Measurements from ENCODE around the gene COPB2. TPM values are rescaled to one million over a fixed set of nuclear protein-coding genes. Genes with fewer than 3 reads are reported as not detected.

The COPB2 gene
- total and polyA plus RNA-seq, 2 donors (not counting 1 experiment from before 2014, with no cell fraction given), result 15.9 to 75.4 TPM

DNA sequence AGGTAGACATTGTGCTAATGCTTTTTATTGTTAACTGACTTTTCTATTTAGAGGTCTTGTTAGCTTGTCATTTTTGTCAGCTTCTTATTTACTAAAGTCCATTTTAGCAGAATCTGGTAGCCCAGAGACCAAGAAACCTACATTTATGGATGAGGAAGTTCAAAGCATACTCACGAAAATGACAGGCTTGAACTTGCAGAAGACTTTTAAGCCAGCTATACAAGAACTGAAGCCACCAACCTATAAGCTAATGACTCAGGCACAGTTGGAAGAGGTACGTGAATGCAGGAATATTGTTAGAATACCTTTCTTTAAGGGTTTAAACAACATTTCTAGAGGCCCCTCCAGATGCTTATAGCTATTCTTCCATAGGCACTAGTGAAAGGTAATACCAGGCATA is 42.7 kb downstream of the COPB2 start:
- ATAC-seq (ENCODE audit: low read depth), result no peak
- intact Hi-C loops (cut with micrococcal nuclease), result loop anchor here (10.0 kb wide), 1 partner anchor 742 kb away; the partner anchor contains the start of gene FAIM
- peaks cover 10 to 14% of the 10 kb centered on the region in 2 donors for H3K4me1 ChIP-seq (ENCODE audit: control insufficient read depth in 2 of 2, insufficient read depth in 2 of 2, low read length in 2 of 2)
- peaks cover 18 to 31% of the 10 kb centered on the region in 2 experiments for H3K36me3 ChIP-seq (replicated peaks in 1 of 2; ENCODE audit: control extremely low read depth in 1 of 2, control insufficient read depth in 1 of 2, extremely low read depth in 1 of 2, insufficient read depth in 2 of 2, low read length in 1 of 2)
- H3K79me2 ChIP-seq (ENCODE audit: control insufficient read depth, insufficient read depth, low read length), result peaks cover 36% of the 10 kb centered on the region
- peaks cover 0 to 4% (median 0%) of the 10 kb centered on the region in 3 donors for H3K9me3 ChIP-seq (ENCODE audit: control extremely low read depth in 1 of 3, control insufficient read depth in 2 of 3, insufficient read depth in 1 of 3, low read length in 2 of 3)
- H3K27me3 ChIP-seq (replicated peaks in 1 of 4; ENCODE audit: control extremely low read depth in 1 of 4, control insufficient read depth in 3 of 4, insufficient read depth in 4 of 4, low read length in 3 of 4), result no peaks in the 10 kb centered on the region
- H4K20me1 ChIP-seq (ENCODE audit: control insufficient read depth, insufficient read depth, low read length, poor library complexity, severe bottlenecking), result no peaks in the 10 kb centered on the region
- POLR2A ChIA-PET, result no interaction called here
- no peak overlapping the region for H3K27ac Mint-ChIP-seq
- TF ChIP-seq, protein P1, sequence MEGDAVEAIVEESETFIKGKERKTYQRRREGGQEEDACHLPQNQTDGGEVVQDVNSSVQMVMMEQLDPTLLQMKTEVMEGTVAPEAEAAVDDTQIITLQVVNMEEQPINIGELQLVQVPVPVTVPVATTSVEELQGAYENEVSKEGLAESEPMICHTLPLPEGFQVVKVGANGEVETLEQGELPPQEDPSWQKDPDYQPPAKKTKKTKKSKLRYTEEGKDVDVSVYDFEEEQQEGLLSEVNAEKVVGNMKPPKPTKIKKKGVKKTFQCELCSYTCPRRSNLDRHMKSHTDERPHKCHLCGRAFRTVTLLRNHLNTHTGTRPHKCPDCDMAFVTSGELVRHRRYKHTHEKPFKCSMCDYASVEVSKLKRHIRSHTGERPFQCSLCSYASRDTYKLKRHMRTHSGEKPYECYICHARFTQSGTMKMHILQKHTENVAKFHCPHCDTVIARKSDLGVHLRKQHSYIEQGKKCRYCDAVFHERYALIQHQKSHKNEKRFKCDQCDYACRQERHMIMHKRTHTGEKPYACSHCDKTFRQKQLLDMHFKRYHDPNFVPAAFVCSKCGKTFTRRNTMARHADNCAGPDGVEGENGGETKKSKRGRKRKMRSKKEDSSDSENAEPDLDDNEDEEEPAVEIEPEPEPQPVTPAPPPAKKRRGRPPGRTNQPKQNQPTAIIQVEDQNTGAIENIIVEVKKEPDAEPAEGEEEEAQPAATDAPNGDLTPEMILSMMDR (IDR thresholded peaks at IDR 0.05), result no peak
- TF ChIP-seq EZH2 (IDR thresholded peaks at IDR 0.05; ENCODE audit: borderline replicate concordance, insufficient read depth, low read depth, low read length, poor library complexity, severe bottlenecking), result no peak
- CTCF ChIA-PET, result no interaction called here
- H3K4me1 Mint-ChIP-seq, result peaks cover 8% of the 10 kb centered on the region
- peaks cover 1% of the 10 kb centered on the region for H3K27me3 Mint-ChIP-seq
- no peak for DNase-seq
- no peak overlapping the region for H3K27ac ChIP-seq (ENCODE audit: low read length in 2 of 2)
- WGBS (ENCODE audit: insufficient coverage), result 80% methylated on average over 1 of the region's 2 CpGs
- no peak overlapping the region for H3K9ac ChIP-seq (ENCODE audit: low read length)
- no peak overlapping the region for H3K4me3 Mint-ChIP-seq
- H2AFZ ChIP-seq (ENCODE audit: insufficient read depth, low read depth, low read length, poor library complexity, severe bottlenecking), result no peak overlapping the region
- H3K4me2 ChIP-seq (replicated peaks; ENCODE audit: low read depth, low read length, poor library complexity, severe bottlenecking), result no peak overlapping the region
- peaks cover 2% of the 10 kb centered on the region for H3K9me3 Mint-ChIP-seq (ENCODE audit: insufficient read depth)
- H3K4me3 ChIP-seq (ENCODE audit: control extremely low read depth in 1 of 5, extremely low read depth in 1 of 5, insufficient read depth in 1 of 5, low read depth in 2 of 5, low read length in 4 of 5), result no peak overlapping the region

Data from B cell (primary cell).